PC-9 (cell line): ENCODE results near the gene C3orf20.

Experiments
- EZH2 ChIP-seq: fragments of 200-600 bp; sonication (generic); IDR thresholded peaks from 2 replicates; pipeline ENCODE4 v1.8.0; 2017; ENCODE audit warnings: antibody characterized with exemption, low read depth
- TF ChIP-seq, protein P1 (sequence below): fragments of 200-600 bp; sonication (generic); conservative IDR thresholded peaks from 2 replicates; pipeline ENCODE4 v1.6.1; 2017; ENCODE audit warnings: mixed run types, antibody characterized with exemption, mild to moderate bottlenecking, moderate library complexity

- TF ChIP-seq, protein P1, sequence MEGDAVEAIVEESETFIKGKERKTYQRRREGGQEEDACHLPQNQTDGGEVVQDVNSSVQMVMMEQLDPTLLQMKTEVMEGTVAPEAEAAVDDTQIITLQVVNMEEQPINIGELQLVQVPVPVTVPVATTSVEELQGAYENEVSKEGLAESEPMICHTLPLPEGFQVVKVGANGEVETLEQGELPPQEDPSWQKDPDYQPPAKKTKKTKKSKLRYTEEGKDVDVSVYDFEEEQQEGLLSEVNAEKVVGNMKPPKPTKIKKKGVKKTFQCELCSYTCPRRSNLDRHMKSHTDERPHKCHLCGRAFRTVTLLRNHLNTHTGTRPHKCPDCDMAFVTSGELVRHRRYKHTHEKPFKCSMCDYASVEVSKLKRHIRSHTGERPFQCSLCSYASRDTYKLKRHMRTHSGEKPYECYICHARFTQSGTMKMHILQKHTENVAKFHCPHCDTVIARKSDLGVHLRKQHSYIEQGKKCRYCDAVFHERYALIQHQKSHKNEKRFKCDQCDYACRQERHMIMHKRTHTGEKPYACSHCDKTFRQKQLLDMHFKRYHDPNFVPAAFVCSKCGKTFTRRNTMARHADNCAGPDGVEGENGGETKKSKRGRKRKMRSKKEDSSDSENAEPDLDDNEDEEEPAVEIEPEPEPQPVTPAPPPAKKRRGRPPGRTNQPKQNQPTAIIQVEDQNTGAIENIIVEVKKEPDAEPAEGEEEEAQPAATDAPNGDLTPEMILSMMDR, result no peak
- no peak for TF ChIP-seq EZH2
These were observed 91.7 kb downstream of the C3orf20 start for GRCh38 chr3:14766428-14767244.
